HepG2 (cell line): ENCODE measurements around the gene P2RY12. TPM values are rescaled to one million over a fixed set of nuclear protein-coding genes. Genes with fewer than 3 reads are reported as not detected.

ENCODE experiments used
- ATAC-seq: fragments of 200-7000 bp; cut with Tn5 transposase; 3 replicates; pipeline ENCODE4 v1.9.1; 2020; ENCODE audit warnings: mild to moderate bottlenecking, moderate library complexity
- BruUV-seq: library from RNA; stranded (reverse); fragments of 400-500 nt; replicated peaks from 2 replicates; lab custom pipeline; 2021; lab: Mats Ljungman, UMichigan
- CTCF ChIA-PET: fragments of 300-600 bp; formaldehyde crosslinking; extraction: SDS; loops from one replicate; lab custom pipeline; 2021; ENCODE audit warnings: low total read pairs, inconsistent platforms, low intra/inter-chr PET ratio; lab: Yijun Ruan, JAX
- POLR2A ChIA-PET: fragments of 350-600 bp; sonication (Branson Sonifier 250); formaldehyde crosslinking; loops from one replicate; lab custom pipeline; 2020; ENCODE audit warnings: antibody characterized with exemption, inconsistent platforms; lab: Yijun Ruan, JAX
- DNase-seq: peaks from one replicate; pipeline ENCODE4 v3.0.0-alpha.2; 2015; ENCODE audit warnings: low spot score
- FAIRE-seq: peaks from 3 replicates; lab custom pipeline; 2011; peaks lifted over from hg19 to GRCh38; lab: Jason Lieb, UNC
- H2AFZ ChIP-seq: one replicate; pipeline ENCODE4 v1.6.1; 2011; ENCODE audit warnings: low read length, inconsistent platforms
- H3K27ac ChIP-seq: fragments of 300-600 bp; 3 replicates; pipeline ENCODE4 v1.8.0; 2011; ENCODE audit warnings: mixed run types, mild to moderate bottlenecking, mixed read lengths, low read length, inconsistent platforms; ENCODE audit not compliant: insufficient read depth; ENCODE audit errors: extremely low read length
- H3K27me3 ChIP-seq, 2 experiments: fragments of 200-600 bp in 1 of 2; 2 replicates in 1 of 2; 3 replicates in 1 of 2; pipeline versions ENCODE4 v1.6.0 to v1.8.0; 2011; ENCODE audit warnings: low read length in 2 of 2, mild to moderate bottlenecking in 2 of 2, moderate library complexity in 2 of 2, inconsistent platforms in 1 of 2; ENCODE audit not compliant: insufficient read depth in 2 of 2, control insufficient read depth in 1 of 2
- H3K36me3 ChIP-seq, 2 experiments: fragments of 200-600 bp in 1 of 2; replicated peaks in 1 of 2; 2 replicates in 1 of 2; 3 replicates in 1 of 2; pipeline versions ENCODE4 v1.5.1 to v1.8.0; 2011; ENCODE audit warnings: low read length in 2 of 2, inconsistent platforms in 1 of 2; ENCODE audit not compliant: insufficient read depth in 2 of 2, control insufficient read depth in 1 of 2
- H3K4me1 ChIP-seq: 2 replicates; pipeline ENCODE4 v1.5.1; 2012; ENCODE audit warnings: low read length, inconsistent platforms; ENCODE audit not compliant: insufficient read depth
- H3K4me2 ChIP-seq: 2 replicates; pipeline ENCODE4 v1.6.0; 2011; ENCODE audit warnings: low read depth, low read length, inconsistent platforms
- H3K4me3 ChIP-seq, 3 experiments: fragments of 200-600 bp in 1 of 3; sonication (generic), shearing (Covaris generic) in 1 of 3; replicated peaks in 1 of 3; 2 replicates each; pipeline ENCODE4 v1.5.1; 2011 to 2016; ENCODE audit warnings: low read length in 3 of 3, inconsistent platforms in 2 of 3, low read depth in 2 of 3, mild to moderate bottlenecking in 2 of 3, control low read depth in 1 of 3, mixed read lengths in 1 of 3; ENCODE audit not compliant: insufficient read depth in 1 of 3
- H3K79me2 ChIP-seq: one replicate; pipeline ENCODE4 v1.6.1; 2011; ENCODE audit warnings: low read length, inconsistent platforms; ENCODE audit not compliant: insufficient read depth
- H3K9ac ChIP-seq: 2 replicates; pipeline ENCODE4 v1.6.0; 2011; ENCODE audit warnings: mild to moderate bottlenecking, low read depth, low read length, inconsistent platforms; ENCODE audit not compliant: insufficient read depth
- H3K9me3 ChIP-seq: 2 replicates; pipeline ENCODE4 v1.5.1; 2012; ENCODE audit warnings: mild to moderate bottlenecking, low read length
- H4K20me1 ChIP-seq: 2 replicates; pipeline ENCODE4 v1.6.0; 2011; ENCODE audit warnings: inconsistent platforms, mild to moderate bottlenecking, low read length, moderate library complexity; ENCODE audit not compliant: insufficient read depth
- CTCF ChIP-seq: sonication (generic); formaldehyde crosslinking; IDR thresholded peaks from 2 replicates; pipeline ENCODE4 v1.5.0; 2020; ENCODE audit warnings: mild to moderate bottlenecking, missing genetic modification reagents, moderate library complexity
- NFE2 ChIP-seq: sonication (generic); formaldehyde crosslinking; IDR thresholded peaks from 2 replicates; pipeline ENCODE4 v1.4.0; 2020; ENCODE audit warnings: missing genetic modification reagents
- SMC3 ChIP-seq: IDR thresholded peaks from 2 replicates; pipeline ENCODE4 v1.6.1; 2011; ENCODE audit warnings: low read length, improper control_type of control experiment
- STAG1 ChIP-seq: sonication (generic); formaldehyde crosslinking; IDR thresholded peaks from 2 replicates; pipeline ENCODE4 v1.4.0; 2020; ENCODE audit warnings: missing genetic modification reagents
- TEAD2 ChIP-seq: sonication (generic); formaldehyde crosslinking; IDR thresholded peaks from 2 replicates; pipeline ENCODE4 v1.9.0; 2021; ENCODE audit warnings: missing genetic modification reagents
- ZBTB2 ChIP-seq: sonication (generic); formaldehyde crosslinking; IDR thresholded peaks from 2 replicates; pipeline ENCODE4 v1.8.0; 2022; ENCODE audit warnings: low read depth, missing genetic modification reagents
- ZFP36L1 ChIP-seq: sonication (generic); formaldehyde crosslinking; IDR thresholded peaks from 2 replicates; pipeline ENCODE4 v1.8.0; 2022; ENCODE audit warnings: mild to moderate bottlenecking, missing genetic modification reagents, moderate library complexity
- ZNF362 ChIP-seq: sonication (generic); formaldehyde crosslinking; IDR thresholded peaks from 2 replicates; pipeline ENCODE4 v1.4.0; 2020; ENCODE audit warnings: missing genetic modification reagents, mild to moderate bottlenecking, borderline replicate concordance
- ZNF407 ChIP-seq: sonication (generic); formaldehyde crosslinking; IDR thresholded peaks from one replicate; pipeline ENCODE4 v1.5.1; 2020; ENCODE audit warnings: mild to moderate bottlenecking, missing genetic modification reagents; ENCODE audit errors: not compliant biosample characterization
- ZNF546 ChIP-seq: sonication (generic); formaldehyde crosslinking; conservative IDR thresholded peaks from 2 replicates; pipeline ENCODE4 v1.8.1; 2023; ENCODE audit warnings: mild to moderate bottlenecking, missing genetic modification reagents
- ZNF776 ChIP-seq: sonication (generic); formaldehyde crosslinking; IDR thresholded peaks from 2 replicates; pipeline ENCODE4 v1.4.0; 2020; ENCODE audit warnings: mild to moderate bottlenecking, missing genetic modification reagents
- WGBS: methylation state at CpG from one replicate; pipeline ENCODE4 v1.1.6; 2017; ENCODE audit warnings: low lambda C conversion rate; 5-methylcytosine and 5-hydroxymethylcytosine counted together
- in situ Hi-C: cut with HindIII; loops from 2 replicates; pipeline ENCODE4 v1.10.0; 2017; ENCODE audit warnings: low pct_unique_long_range_greater_than_20kb; ENCODE audit not compliant: extremely low pct_ligation_motif_present
- intact Hi-C: fragments of 100-400 bp; cut with micrococcal nuclease; formaldehyde crosslinking; loops from one replicate; pipeline ENCODE4 v1.10.0; 2022; ENCODE audit not compliant: unreplicated experiment
- polyA plus RNA-seq, 8 experiments: library from polyadenylated mRNA; depleted of rRNA in 3 of 8; stranded (reverse) in 7 of 8; unstranded in 1 of 8; fragments of >200 nt; fragmentation: Illumina TruSeq in 4 of 8; extraction: Trizol in 4 of 8; gene quantifications; 2 replicates each; pipeline versions ENCODE4 v1.2.1 to v1.2.3, GENCODE V29; 2011 to 2016; ENCODE audit warnings: low read depth in 4 of 8, missing spikeins in 1 of 8, mixed read lengths in 1 of 8; ENCODE audit not compliant: insufficient read depth in 1 of 8
- total RNA-seq, 5 experiments: library from RNA; depleted of rRNA; stranded (reverse); fragments of >200 nt; fragmentation: Illumina TruSeq; extraction: Trizol; gene quantifications; 2 replicates each; pipeline ENCODE4 v1.2.3, GENCODE V29; 2016; ENCODE audit warnings: low read depth in 1 of 5

Gene P2RY12
- total and polyA plus RNA-seq, 2 of the 13 experiments (the other 11 are each of a cell fraction or from before 2014, with no cell fraction given), result not detected

- FAIRE-seq (peak; percentile 30), DNase-seq (no peak), ATAC-seq (peak; percentile 32; the same call in 1 of the 3 replicates)
- H3K27ac ChIP-seq, result no peak overlapping the region
- H3K4me1 ChIP-seq, result no peaks in the 10 kb centered on the region
- no peaks in the 10 kb centered on the region for H3K9me3 ChIP-seq
- intact Hi-C loops, result loop anchor here (1.0 kb wide), 3 partner anchors 37 to 161 kb away; no protein-coding TSS in a partner anchor
- in situ Hi-C loops, result no loop called here
- no peak overlapping the region for H3K4me3 ChIP-seq
- 2% methylated on average over 3 of the region's 3 CpGs for WGBS
- H2AFZ ChIP-seq, result no peak overlapping the region
- no peaks in the 10 kb centered on the region for H3K36me3 ChIP-seq
- no peaks in the 10 kb centered on the region for H4K20me1 ChIP-seq
- no peaks in the 10 kb centered on the region for H3K27me3 ChIP-seq
- no peaks in the 10 kb centered on the region for H3K79me2 ChIP-seq
- BruUV-seq, result no TSS peak
- ChIA-PET CTCF (interaction anchor here (0.9 to 1.9 kb wide), 3 partner anchors 100 to 170 kb away, joined by 3 to 11 read pairs (median 3); no protein-coding TSS in a partner anchor), POLR2A (no interaction called here)
- H3K9ac ChIP-seq, result no peak overlapping the region
- H3K4me2 ChIP-seq, result no peak overlapping the region
- TF ChIP-seq CTCF (CRISPR knock-in tag) (0 out of 2 replicates have a peak, but pooled peaks have one; percentile 19), ZFP36L1 (CRISPR knock-in tag) (no peak), SMC3 (peak; percentile 15; the same call in 1 of the 2 replicates), ZNF407 (CRISPR knock-in tag) (no peak), ZBTB2 (CRISPR knock-in tag) (no peak), TEAD2 (no peak), ZNF362 (CRISPR knock-in tag) (peak; percentile 48; the same call in 1 of the 2 replicates), STAG1 (CRISPR knock-in tag) (peak; percentile 9; the same call in 1 of the 2 replicates), ZNF776 (CRISPR knock-in tag) (no peak), NFE2 (CRISPR knock-in tag) (no peak), ZNF546 (CRISPR knock-in tag) (no peak)
These were observed 56.9 kb downstream of the P2RY12 start for GRCh38 chr3:151327571-151328198.
